ENCODE measurements around the gene KCNQ5.
"Not testable (repeated sequence)": the region's sequence is repeated elsewhere in the genome, so short reads cannot be mapped to it uniquely, and the experiment has no call there.

The KCNQ5 gene

GRCh38 chr6:72856801-72857200 lies 234.9 kb downstream of the KCNQ5 start:
- DNase-seq: no peak

GRCh38 chr6:72857791-72858585 lies 236.1 kb downstream of the KCNQ5 start:
- DNase-seq: no peak

- no peak for DNase-seq
These were observed 239.2 kb downstream of the KCNQ5 start for GRCh38 chr6:72861059-72861458.

- no peak for DNase-seq
These were observed 240.1 kb downstream of the KCNQ5 start for GRCh38 chr6:72861935-72862432.

GRCh38 chr6:72863131-72863530 lies 241.3 kb downstream of the KCNQ5 start:
- DNase-seq: no peak

- no peak for DNase-seq
These were observed 242.4 kb downstream of the KCNQ5 start for GRCh38 chr6:72864236-72864635.

GRCh38 chr6:72864799-72865198 lies 242.9 kb downstream of the KCNQ5 start:
- DNase-seq: no peak

- no peak for DNase-seq
These were observed 243.6 kb downstream of the KCNQ5 start for GRCh38 chr6:72865467-72865866.

GRCh38 chr6:72869621-72870020 lies 247.8 kb downstream of the KCNQ5 start:
- no peak for DNase-seq

- no peak for DNase-seq
These were observed 251.6 kb downstream of the KCNQ5 start for GRCh38 chr6:72873433-72873832.

GRCh38 chr6:72876256-72876655 lies 254.4 kb downstream of the KCNQ5 start:
- DNase-seq: no peak

- no peak for DNase-seq
These were observed 264.3 kb downstream of the KCNQ5 start for GRCh38 chr6:72886170-72886569.

- DNase-seq: no peak
These were observed 268.4 kb downstream of the KCNQ5 start for GRCh38 chr6:72890233-72890632.

- no peak for DNase-seq
These were observed 268.8 kb downstream of the KCNQ5 start for GRCh38 chr6:72890671-72891070.

GRCh38 chr6:72892901-72893300 lies 271.0 kb downstream of the KCNQ5 start:
- DNase-seq: no peak

GRCh38 chr6:72894091-72894490 lies 272.2 kb downstream of the KCNQ5 start:
- no peak for DNase-seq

- not testable (repeated sequence) for DNase-seq
These were observed 276.4 kb downstream of the KCNQ5 start for GRCh38 chr6:72898313-72898712.

- no peak for DNase-seq
These were observed 284.0 kb downstream of the KCNQ5 start for GRCh38 chr6:72905705-72906478.

- no peak for DNase-seq
These were observed 289.7 kb downstream of the KCNQ5 start for GRCh38 chr6:72911463-72912155.

GRCh38 chr6:72913797-72914196 lies 291.9 kb downstream of the KCNQ5 start:
- no peak for DNase-seq

- DNase-seq: no peak
These were observed 294.4 kb downstream of the KCNQ5 start for GRCh38 chr6:72916298-72916697.

GRCh38 chr6:72916906-72917305 lies 295.0 kb downstream of the KCNQ5 start:
- DNase-seq: no peak

GRCh38 chr6:72922401-72922800 lies 300.5 kb downstream of the KCNQ5 start:
- no peak for DNase-seq

Measured in cortex of kidney (tissue), 1 donor.